ENCODE results near the gene SERPINE1.

Gene SERPINE1

DNA sequence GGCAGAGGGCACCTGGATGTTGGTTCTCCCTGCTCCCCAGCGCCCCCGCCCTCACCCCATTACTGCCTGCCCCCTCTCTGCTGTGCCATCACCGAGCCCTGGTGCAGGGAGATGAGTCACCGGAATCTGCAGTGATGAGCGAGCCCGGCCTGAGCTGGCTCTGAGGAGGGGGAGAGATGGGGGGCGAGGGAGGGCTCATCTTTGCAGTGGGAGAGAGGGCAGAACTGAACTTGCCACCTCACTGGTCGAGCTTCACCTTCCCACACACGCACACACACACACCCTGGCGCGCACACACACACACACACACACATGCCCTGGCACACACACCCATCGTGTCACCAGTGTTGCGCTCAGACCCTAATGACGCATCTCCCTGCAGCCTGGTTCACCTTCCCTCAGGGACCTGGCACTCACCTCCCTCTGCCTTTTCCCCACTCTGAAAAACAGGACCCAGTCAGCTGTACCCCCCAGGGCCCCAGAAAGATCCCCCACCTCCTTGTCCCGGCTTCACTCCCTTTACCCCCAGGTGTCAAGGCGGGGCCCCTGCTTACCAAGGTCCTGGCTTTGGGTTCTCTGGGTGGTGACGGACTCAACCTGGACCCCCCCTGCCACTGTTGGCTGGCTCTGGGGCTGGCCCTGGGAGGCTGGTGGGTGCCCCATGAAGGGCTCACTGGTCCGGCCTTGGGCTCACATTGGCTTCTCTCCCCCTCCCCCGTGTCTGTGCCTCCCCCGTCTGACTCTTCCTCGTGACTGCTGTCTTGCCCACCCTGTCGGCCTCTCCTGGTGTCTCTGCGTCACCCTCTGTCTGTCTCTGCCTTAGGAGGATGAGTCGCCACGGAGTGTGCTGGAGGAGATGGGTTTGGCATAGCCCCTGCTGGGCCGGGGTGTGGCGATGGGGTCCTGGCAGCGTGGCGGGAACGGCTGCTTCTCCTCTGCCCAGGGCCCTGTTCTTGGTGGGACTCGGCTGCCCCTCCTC is 33.1 kb downstream of the SERPINE1 start (continued):
- TF ChIP-seq KLF8 (tag by site-specific recombination; IDR thresholded peaks at IDR 0.05): no peak
- no peak for TF ChIP-seq ZNF221 (tag by site-specific recombination; IDR thresholded peaks at IDR 0.05; ENCODE audit: borderline replicate concordance)
- TF ChIP-seq MYNN (tag by site-specific recombination; IDR thresholded peaks at IDR 0.05; ENCODE audit: borderline replicate concordance): no peak
- no peak for TF ChIP-seq ZNF555 (tag by site-specific recombination; conservative IDR thresholded peaks at IDR 0.05)
- TF ChIP-seq, protein P1, sequence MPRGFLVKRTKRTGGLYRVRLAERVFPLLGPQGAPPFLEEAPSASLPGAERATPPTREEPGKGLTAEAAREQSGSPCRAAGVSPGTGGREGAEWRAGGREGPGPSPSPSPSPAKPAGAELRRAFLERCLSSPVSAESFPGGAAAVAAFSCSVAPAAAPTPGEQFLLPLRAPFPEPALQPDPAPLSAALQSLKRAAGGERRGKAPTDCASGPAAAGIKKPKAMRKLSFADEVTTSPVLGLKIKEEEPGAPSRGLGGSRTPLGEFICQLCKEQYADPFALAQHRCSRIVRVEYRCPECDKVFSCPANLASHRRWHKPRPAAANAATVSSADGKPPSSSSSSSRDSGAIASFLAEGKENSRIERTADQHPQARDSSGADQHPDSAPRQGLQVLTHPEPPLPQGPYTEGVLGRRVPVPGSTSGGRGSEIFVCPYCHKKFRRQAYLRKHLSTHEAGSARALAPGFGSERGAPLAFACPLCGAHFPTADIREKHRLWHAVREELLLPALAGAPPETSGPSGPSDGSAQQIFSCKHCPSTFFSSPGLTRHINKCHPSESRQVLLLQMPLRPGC (tag by site-specific recombination; IDR thresholded peaks at IDR 0.05): 0 out of 2 replicates have a peak, but pooled peaks have one; percentile 16
- TF ChIP-seq ZBTB48 (tag by site-specific recombination; IDR thresholded peaks at IDR 0.05): peak; percentile 70
- no peak for TF ChIP-seq ZNF521 (tag by site-specific recombination; IDR thresholded peaks at IDR 0.05)
- no peak for TF ChIP-seq ZNF623 (tag by site-specific recombination; IDR thresholded peaks at IDR 0.05)
- no peak for TF ChIP-seq ZNF514 (tag by site-specific recombination; IDR thresholded peaks at IDR 0.05)
- no peak for TF ChIP-seq ZNF664 (tag by site-specific recombination; IDR thresholded peaks at IDR 0.05)
- no peak for TF ChIP-seq GLI2 (tag by site-specific recombination; IDR thresholded peaks at IDR 0.05; ENCODE audit: borderline replicate concordance, low read depth)
- TF ChIP-seq, protein P2, sequence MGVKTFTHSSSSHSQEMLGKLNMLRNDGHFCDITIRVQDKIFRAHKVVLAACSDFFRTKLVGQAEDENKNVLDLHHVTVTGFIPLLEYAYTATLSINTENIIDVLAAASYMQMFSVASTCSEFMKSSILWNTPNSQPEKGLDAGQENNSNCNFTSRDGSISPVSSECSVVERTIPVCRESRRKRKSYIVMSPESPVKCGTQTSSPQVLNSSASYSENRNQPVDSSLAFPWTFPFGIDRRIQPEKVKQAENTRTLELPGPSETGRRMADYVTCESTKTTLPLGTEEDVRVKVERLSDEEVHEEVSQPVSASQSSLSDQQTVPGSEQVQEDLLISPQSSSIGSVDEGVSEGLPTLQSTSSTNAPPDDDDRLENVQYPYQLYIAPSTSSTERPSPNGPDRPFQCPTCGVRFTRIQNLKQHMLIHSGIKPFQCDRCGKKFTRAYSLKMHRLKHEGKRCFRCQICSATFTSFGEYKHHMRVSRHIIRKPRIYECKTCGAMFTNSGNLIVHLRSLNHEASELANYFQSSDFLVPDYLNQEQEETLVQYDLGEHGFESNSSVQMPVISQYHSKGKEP (tag by site-specific recombination; IDR thresholded peaks at IDR 0.05): no peak
- TF ChIP-seq ZNF132 (tag by site-specific recombination; IDR thresholded peaks at IDR 0.05; ENCODE audit: borderline replicate concordance): no peak
- TF ChIP-seq ZSCAN30 (tag by site-specific recombination; IDR thresholded peaks at IDR 0.05): no peak

DNA sequence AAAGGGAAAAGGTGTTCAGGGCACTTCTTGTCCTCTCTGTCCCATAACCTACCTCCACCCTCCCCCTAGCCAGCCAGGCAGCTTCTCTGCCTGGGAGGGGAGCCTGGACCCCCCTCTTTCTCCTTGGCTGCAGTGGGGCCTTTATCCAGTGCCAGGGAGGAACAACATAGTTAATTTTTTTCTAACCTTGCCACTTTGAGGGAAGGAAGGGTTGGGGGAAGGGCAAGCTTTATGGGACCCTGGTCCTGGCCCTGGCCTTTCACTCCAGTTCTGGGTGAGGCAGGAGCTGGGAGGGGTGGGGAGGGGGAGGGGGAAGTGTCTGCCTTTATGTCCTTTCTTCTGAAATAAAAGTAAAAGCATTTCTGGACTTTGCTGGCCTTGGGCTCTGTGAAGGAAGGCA is 34.0 kb downstream of the SERPINE1 start:
- Histone ChIP-seq H3K4me1 (ENCODE audit: control insufficient read depth, insufficient read depth, low read length) (peaks cover 11% of the 10 kb centered on the region), H3K36me3 (ENCODE audit: control insufficient read depth in 2 of 2, insufficient read depth in 1 of 2, low read length in 2 of 2) (peaks cover 3 to 17% of the 10 kb centered on the region in 2 experiments; a peak in 2 of 3 replicates), H3K9me3 (ENCODE audit: control insufficient read depth, insufficient read depth, low read depth, low read length) (no peaks in the 10 kb centered on the region), H3K27ac (ENCODE audit: extremely low read depth, low read depth, low read length) (no peak overlapping the region), H3K4me3 (ENCODE audit: low read depth, low read length) (no peak overlapping the region)
- POLR2A ChIA-PET: interaction anchor here (0.6 kb wide), 3 partner anchors 23 to 271 kb away, joined by 3 to 4 read pairs (median 3); no protein-coding TSS in a partner anchor
- CTCF ChIA-PET: interaction anchor here (1.3 kb wide), 1 partner anchor 17 kb away, joined by 8 read pairs; no protein-coding TSS in a partner anchor
- TF ChIP-seq, protein P3, sequence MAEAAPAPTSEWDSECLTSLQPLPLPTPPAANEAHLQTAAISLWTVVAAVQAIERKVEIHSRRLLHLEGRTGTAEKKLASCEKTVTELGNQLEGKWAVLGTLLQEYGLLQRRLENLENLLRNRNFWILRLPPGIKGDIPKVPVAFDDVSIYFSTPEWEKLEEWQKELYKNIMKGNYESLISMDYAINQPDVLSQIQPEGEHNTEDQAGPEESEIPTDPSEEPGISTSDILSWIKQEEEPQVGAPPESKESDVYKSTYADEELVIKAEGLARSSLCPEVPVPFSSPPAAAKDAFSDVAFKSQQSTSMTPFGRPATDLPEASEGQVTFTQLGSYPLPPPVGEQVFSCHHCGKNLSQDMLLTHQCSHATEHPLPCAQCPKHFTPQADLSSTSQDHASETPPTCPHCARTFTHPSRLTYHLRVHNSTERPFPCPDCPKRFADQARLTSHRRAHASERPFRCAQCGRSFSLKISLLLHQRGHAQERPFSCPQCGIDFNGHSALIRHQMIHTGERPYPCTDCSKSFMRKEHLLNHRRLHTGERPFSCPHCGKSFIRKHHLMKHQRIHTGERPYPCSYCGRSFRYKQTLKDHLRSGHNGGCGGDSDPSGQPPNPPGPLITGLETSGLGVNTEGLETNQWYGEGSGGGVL (tag by site-specific recombination; IDR thresholded peaks at IDR 0.05): peak; percentile 37; the same call in 1 of the 2 replicates
- no peak for TF ChIP-seq SP2 (tag by site-specific recombination; IDR thresholded peaks at IDR 0.05)
- TF ChIP-seq ZNF214 (tag by site-specific recombination; IDR thresholded peaks at IDR 0.05; ENCODE audit: borderline replicate concordance): no peak

All from HEK293 (cell line).